GM12873 (cell line): ENCODE data around the gene LTBP1.

Experiments used
- CTCF ChIP-seq: IDR thresholded peaks from 2 replicates; pipeline ENCODE4 v1.5.1; 2012; ENCODE audit warnings: low read depth, mild to moderate bottlenecking, moderate library complexity, low read length, control low read depth; ENCODE audit not compliant: insufficient read depth; ENCODE audit errors: missing control alignments

The LTBP1 gene

GRCh38 chr2:33064349-33064801 is 117.6 kb downstream of the LTBP1 start:
- no peak for TF ChIP-seq CTCF

GRCh38 chr2:33067598-33067997 is 120.8 kb downstream of the LTBP1 start:
- no peak for TF ChIP-seq CTCF

- no peak for TF ChIP-seq CTCF
Observed at GRCh38 chr2:33068261-33068660, 121.5 kb downstream of the LTBP1 start.

GRCh38 chr2:33069894-33070651 is 123.3 kb downstream of the LTBP1 start:
- TF ChIP-seq CTCF: no peak

GRCh38 chr2:33071591-33071990 is 124.8 kb downstream of the LTBP1 start:
- TF ChIP-seq CTCF: no peak

- TF ChIP-seq CTCF: no peak
Observed at GRCh38 chr2:33072614-33073013, 125.9 kb downstream of the LTBP1 start.

GRCh38 chr2:33073018-33073417 is 126.3 kb downstream of the LTBP1 start:
- TF ChIP-seq CTCF: no peak

GRCh38 chr2:33074197-33074596 is 127.4 kb downstream of the LTBP1 start:
- TF ChIP-seq CTCF: no peak
